Immature natural killer cell (primary cell): ENCODE measurements around the gene ATPAF2. TPM values are rescaled to one million over a fixed set of nuclear protein-coding genes. Genes with fewer than 3 reads are reported as not detected.
"Not testable (repeated sequence)": the region's sequence is repeated elsewhere in the genome, so short reads cannot be mapped to it uniquely, and the experiment has no call there.

Source experiments
- DNase-seq, 3 donors: peaks; one replicate each; pipeline ENCODE4 v3.0.0; 2022; ENCODE audit warnings: mixed read lengths in 1 of 3
- H3K27ac Mint-ChIP-seq, 6 donors: one replicate each; pipeline ENCODE4 v1.8.0; 2020; ENCODE audit warnings: mixed read lengths in 6 of 6, mild to moderate bottlenecking in 5 of 6, inconsistent platforms in 4 of 6, moderate library complexity in 3 of 6
- H3K27me3 Mint-ChIP-seq, 3 donors: one replicate each; pipeline ENCODE4 v1.8.0; 2020 to 2021; ENCODE audit warnings: low read depth in 3 of 3, mild to moderate bottlenecking in 3 of 3, mixed read lengths in 3 of 3, moderate library complexity in 3 of 3, inconsistent platforms in 1 of 3
- H3K36me3 Mint-ChIP-seq, 3 donors: one replicate each; pipeline ENCODE4 v1.8.0; 2020; ENCODE audit warnings: mixed read lengths in 3 of 3, inconsistent platforms in 2 of 3, mild to moderate bottlenecking in 2 of 3
- H3K4me1 Mint-ChIP-seq, 2 donors: one replicate each; pipeline ENCODE4 v1.8.0; 2020; ENCODE audit warnings: inconsistent platforms in 2 of 2, mild to moderate bottlenecking in 2 of 2, mixed read lengths in 2 of 2, moderate library complexity in 1 of 2
- H3K4me3 Mint-ChIP-seq, 5 donors: one replicate each; pipeline ENCODE4 v1.8.0; 2020; ENCODE audit warnings: mild to moderate bottlenecking in 5 of 5, mixed read lengths in 5 of 5, inconsistent platforms in 3 of 5, moderate library complexity in 3 of 5
- H3K9me3 Mint-ChIP-seq, 6 donors: one replicate each; pipeline ENCODE4 v1.8.0; 2020; ENCODE audit warnings: mild to moderate bottlenecking in 6 of 6, mixed read lengths in 6 of 6, inconsistent platforms in 4 of 6, moderate library complexity in 3 of 6
- polyA plus RNA-seq, 3 donors: library from polyadenylated mRNA; unstranded; fragments of 300-500 nt; fragmentation: Illumina TruSeq; gene quantifications; one replicate each; pipeline ENCODE4 v1.2.3, GENCODE V29; 2021

The ATPAF2 gene
- polyA plus RNA-seq, 3 donors from 2014 or later = 14.6 to 24.9 (median 21.3) TPM

- no peak overlapping the region for H3K27ac Mint-ChIP-seq
- DNase-seq = no peak
- H3K9me3 Mint-ChIP-seq = no peaks in the 10 kb centered on the region
- peaks cover 0 to 2% (median 0%) of the 10 kb centered on the region in 3 donors for H3K27me3 Mint-ChIP-seq
- peaks cover 11 to 17% (median 12%) of the 10 kb centered on the region in 3 donors for H3K36me3 Mint-ChIP-seq
- no peaks in the 10 kb centered on the region for H3K4me1 Mint-ChIP-seq
- no peak overlapping the region for H3K4me3 Mint-ChIP-seq
These were observed 25.0 kb downstream of the ATPAF2 start for GRCh38 chr17:18014006-18014405.

- no peaks in the 10 kb centered on the region for H3K9me3 Mint-ChIP-seq
- H3K27me3 Mint-ChIP-seq = peaks cover 0 to 4% (median 0%) of the 10 kb centered on the region in 3 donors
- H3K4me3 Mint-ChIP-seq = no peak overlapping the region
- H3K36me3 Mint-ChIP-seq = peaks cover 11 to 22% (median 11%) of the 10 kb centered on the region in 3 donors
- H3K4me1 Mint-ChIP-seq = no peaks in the 10 kb centered on the region
- no peak for DNase-seq
- H3K27ac Mint-ChIP-seq = no peak overlapping the region
These were observed 27.7 kb downstream of the ATPAF2 start for GRCh38 chr17:18011286-18011685.

GRCh38 chr17:18009609-18010420 lies 29.2 kb downstream of the ATPAF2 start:
- H3K4me1 Mint-ChIP-seq = no peaks in the 10 kb centered on the region
- no peak for DNase-seq
- H3K4me3 Mint-ChIP-seq = no peak overlapping the region
- peaks cover 0 to 4% (median 0%) of the 10 kb centered on the region in 3 donors for H3K27me3 Mint-ChIP-seq
- peak overlapping the region in 1 of 6 donors; percentile 37 for H3K27ac Mint-ChIP-seq
- no peaks in the 10 kb centered on the region for H3K9me3 Mint-ChIP-seq
- peaks cover 7 to 27% (median 11%) of the 10 kb centered on the region in 3 donors for H3K36me3 Mint-ChIP-seq

- Mint-ChIP-seq H3K4me3 (no peak overlapping the region), H3K9me3 (no peaks in the 10 kb centered on the region), H3K27me3 (peaks cover 0 to 4% (median 0%) of the 10 kb centered on the region in 3 donors), H3K4me1 (no peaks in the 10 kb centered on the region), H3K27ac (peak overlapping the region in 1 of 6 donors; percentile 31), H3K36me3 (peaks cover 7 to 27% (median 11%) of the 10 kb centered on the region in 3 donors)
- no peak for DNase-seq
These were observed 30.3 kb downstream of the ATPAF2 start for GRCh38 chr17:18008496-18009268.

- peak overlapping the region in 1 of 6 donors; percentile 36 for H3K27ac Mint-ChIP-seq
- no peaks in the 10 kb centered on the region for H3K4me1 Mint-ChIP-seq
- H3K27me3 Mint-ChIP-seq = peaks cover 0 to 4% (median 0%) of the 10 kb centered on the region in 3 donors
- DNase-seq = no peak
- H3K9me3 Mint-ChIP-seq = no peaks in the 10 kb centered on the region
- no peak overlapping the region for H3K4me3 Mint-ChIP-seq
- H3K36me3 Mint-ChIP-seq = peaks cover 3 to 18% (median 4%) of the 10 kb centered on the region in 3 donors
These were observed 32.3 kb downstream of the ATPAF2 start for GRCh38 chr17:18006495-18007239.

GRCh38 chr17:18005496-18005895 lies 33.5 kb downstream of the ATPAF2 start:
- Mint-ChIP-seq H3K4me3 (no peak overlapping the region), H3K36me3 (peaks cover 3 to 18% (median 4%) of the 10 kb centered on the region in 3 donors), H3K27me3 (peaks cover 0 to 4% (median 0%) of the 10 kb centered on the region in 3 donors), H3K9me3 (no peaks in the 10 kb centered on the region), H3K4me1 (no peaks in the 10 kb centered on the region), H3K27ac (peak overlapping the region in 2 of 6 donors; percentile 4 to 37)
- DNase-seq = no peak

GRCh38 chr17:18004884-18005305 lies 34.1 kb downstream of the ATPAF2 start:
- H3K27ac Mint-ChIP-seq = no peak overlapping the region
- no peak for DNase-seq
- peaks cover 0 to 4% (median 0%) of the 10 kb centered on the region in 3 donors for H3K27me3 Mint-ChIP-seq
- no peak overlapping the region for H3K4me3 Mint-ChIP-seq
- H3K4me1 Mint-ChIP-seq = no peaks in the 10 kb centered on the region
- no peaks in the 10 kb centered on the region for H3K9me3 Mint-ChIP-seq
- H3K36me3 Mint-ChIP-seq = peaks cover 3 to 14% (median 4%) of the 10 kb centered on the region in 3 donors

GRCh38 chr17:18004345-18004744 lies 34.6 kb downstream of the ATPAF2 start:
- no peaks in the 10 kb centered on the region for H3K9me3 Mint-ChIP-seq
- no peaks in the 10 kb centered on the region for H3K4me1 Mint-ChIP-seq
- peaks cover 3 to 14% (median 4%) of the 10 kb centered on the region in 3 donors for H3K36me3 Mint-ChIP-seq
- H3K27ac Mint-ChIP-seq = no peak overlapping the region
- H3K27me3 Mint-ChIP-seq = peaks cover 0 to 2% (median 0%) of the 10 kb centered on the region in 3 donors
- no peak for DNase-seq
- H3K4me3 Mint-ChIP-seq = no peak overlapping the region

GRCh38 chr17:18002171-18002570 lies 36.8 kb downstream of the ATPAF2 start:
- no peaks in the 10 kb centered on the region for H3K27me3 Mint-ChIP-seq
- peaks cover 0 to 8% (median 4%) of the 10 kb centered on the region in 3 donors for H3K36me3 Mint-ChIP-seq
- H3K4me3 Mint-ChIP-seq = no peak overlapping the region
- no peaks in the 10 kb centered on the region for H3K9me3 Mint-ChIP-seq
- H3K4me1 Mint-ChIP-seq = no peaks in the 10 kb centered on the region
- no peak overlapping the region for H3K27ac Mint-ChIP-seq
- DNase-seq = no peak

GRCh38 chr17:18000030-18000408 lies 38.9 kb downstream of the ATPAF2 start:
- no peaks in the 10 kb centered on the region for H3K9me3 Mint-ChIP-seq
- DNase-seq = no peak
- H3K4me1 Mint-ChIP-seq = no peaks in the 10 kb centered on the region
- no peaks in the 10 kb centered on the region for H3K36me3 Mint-ChIP-seq
- H3K27me3 Mint-ChIP-seq = no peaks in the 10 kb centered on the region
- H3K4me3 Mint-ChIP-seq = no peak overlapping the region
- H3K27ac Mint-ChIP-seq = peak overlapping the region in 1 of 6 donors; percentile 37

- H3K4me1 Mint-ChIP-seq = no peaks in the 10 kb centered on the region
- peak overlapping the region in 1 of 6 donors; percentile 37 for H3K27ac Mint-ChIP-seq
- H3K9me3 Mint-ChIP-seq = no peaks in the 10 kb centered on the region
These were observed 39.5 kb downstream of the ATPAF2 start for GRCh38 chr17:17999364-18000029.

GRCh38 chr17:17998934-17999333 lies 40.0 kb downstream of the ATPAF2 start:
- H3K9me3 Mint-ChIP-seq = no peaks in the 10 kb centered on the region
- DNase-seq = no peak
- no peak overlapping the region for H3K4me3 Mint-ChIP-seq
- no peaks in the 10 kb centered on the region for H3K27me3 Mint-ChIP-seq
- no peak overlapping the region for H3K27ac Mint-ChIP-seq
- no peaks in the 10 kb centered on the region for H3K36me3 Mint-ChIP-seq
- no peaks in the 10 kb centered on the region for H3K4me1 Mint-ChIP-seq

More at GRCh38 chr17:17999364-18000029, 39.5 kb downstream of the ATPAF2 start:
- DNase-seq = no peak
- H3K36me3 Mint-ChIP-seq = no peaks in the 10 kb centered on the region
- H3K4me3 Mint-ChIP-seq = no peak overlapping the region
- no peaks in the 10 kb centered on the region for H3K27me3 Mint-ChIP-seq

- not testable (repeated sequence) for H3K9me3 Mint-ChIP-seq, H3K4me3 Mint-ChIP-seq, H3K27ac Mint-ChIP-seq, H3K36me3 Mint-ChIP-seq, H3K27me3 Mint-ChIP-seq, H3K4me1 Mint-ChIP-seq, DNase-seq
These were observed 43.1 kb downstream of the ATPAF2 start for GRCh38 chr17:17995887-17996286.
